Body of pancreas (tissue), 4 donors: ENCODE measurements around the gene SYT13.

ENCODE experiments used
- CTCF ChIP-seq, 7 experiments: fragments of 450-650 bp in 4 of 7; fragments of 200-600 bp in 3 of 7; sonication (generic) in 3 of 7; IDR thresholded peaks; one replicate each; pipeline ENCODE4 v1.5.1; 2016 to 2019; ENCODE audit warnings: antibody characterized with exemption in 7 of 7
- POLR2A ChIP-seq, 3 donors: fragments of 450-650 bp; IDR thresholded peaks; one replicate each; pipeline ENCODE4 v1.6.1; 2016; ENCODE audit warnings: antibody characterized with exemption in 3 of 3, mild to moderate bottlenecking in 2 of 3

- TF ChIP-seq CTCF (IDR thresholded peaks at IDR 0.05) (no peak), POLR2A (IDR thresholded peaks at IDR 0.05) (no peak)
Observed at GRCh38 chr11:45289369-45289768, 3.2 kb upstream of the SYT13 start.
